Astrocyte of the cerebellum (primary cell): ENCODE data around the gene FBXW5.
A peak's percentile ranks its signal among the peaks of the same experiment; 100 is the strongest.

Experiments used
- DNase-seq: peaks from one replicate; pipeline ENCODE4 v3.0.0-alpha.2; 2011; ENCODE audit warnings: low read depth
- H3K4me3 ChIP-seq: 2 replicates; pipeline ENCODE4 v1.5.1; 2011; ENCODE audit warnings: mild to moderate bottlenecking, low read depth, low read length, moderate library complexity
- in situ Hi-C: cut with HindIII; loops from 2 replicates; pipeline ENCODE4 v1.10.0; 2017; ENCODE audit warnings: low sequenced_read_pairs
- TF ChIP-seq, protein P1 (sequence below): IDR thresholded peaks from 2 replicates; pipeline ENCODE4 v1.5.1; 2012; ENCODE audit warnings: low read length, low read depth, moderate library complexity, mild to moderate bottlenecking; ENCODE audit errors: missing control alignments

Gene FBXW5

DNA sequence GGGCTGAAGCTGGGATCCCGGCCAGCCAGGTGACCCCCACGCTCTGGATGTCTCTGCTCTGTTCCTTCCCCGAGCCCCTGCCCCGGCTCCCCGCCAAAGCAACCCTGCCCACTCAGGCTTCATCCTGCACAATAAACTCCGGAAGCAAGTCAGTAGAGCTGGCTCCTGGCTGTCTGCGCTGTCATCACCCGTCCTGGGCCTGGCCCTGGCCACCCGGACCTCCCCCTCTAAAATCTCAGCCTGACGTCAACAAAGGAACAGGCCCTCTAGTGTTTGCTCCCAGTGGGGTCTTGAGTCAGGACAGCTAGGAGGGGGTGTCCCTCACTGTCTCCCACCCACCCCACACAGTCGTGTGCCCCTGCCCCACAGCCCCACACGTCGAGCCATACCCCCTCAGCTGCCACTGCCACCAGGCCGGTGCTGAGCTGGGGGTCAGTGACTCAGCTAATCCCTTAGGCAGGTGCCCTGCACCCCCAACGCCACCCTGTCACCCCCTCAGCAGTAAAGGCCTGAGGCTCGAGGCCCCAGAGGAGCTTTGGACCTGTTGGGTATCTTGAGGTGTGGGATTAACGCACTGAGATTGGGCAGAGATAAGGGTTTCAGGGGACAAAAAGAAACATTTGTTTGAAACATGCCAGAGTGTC, 37.2 kb upstream of the FBXW5 start:
- in situ Hi-C loops: no loop called here
- no peak for DNase-seq
- TF ChIP-seq, protein P1, sequence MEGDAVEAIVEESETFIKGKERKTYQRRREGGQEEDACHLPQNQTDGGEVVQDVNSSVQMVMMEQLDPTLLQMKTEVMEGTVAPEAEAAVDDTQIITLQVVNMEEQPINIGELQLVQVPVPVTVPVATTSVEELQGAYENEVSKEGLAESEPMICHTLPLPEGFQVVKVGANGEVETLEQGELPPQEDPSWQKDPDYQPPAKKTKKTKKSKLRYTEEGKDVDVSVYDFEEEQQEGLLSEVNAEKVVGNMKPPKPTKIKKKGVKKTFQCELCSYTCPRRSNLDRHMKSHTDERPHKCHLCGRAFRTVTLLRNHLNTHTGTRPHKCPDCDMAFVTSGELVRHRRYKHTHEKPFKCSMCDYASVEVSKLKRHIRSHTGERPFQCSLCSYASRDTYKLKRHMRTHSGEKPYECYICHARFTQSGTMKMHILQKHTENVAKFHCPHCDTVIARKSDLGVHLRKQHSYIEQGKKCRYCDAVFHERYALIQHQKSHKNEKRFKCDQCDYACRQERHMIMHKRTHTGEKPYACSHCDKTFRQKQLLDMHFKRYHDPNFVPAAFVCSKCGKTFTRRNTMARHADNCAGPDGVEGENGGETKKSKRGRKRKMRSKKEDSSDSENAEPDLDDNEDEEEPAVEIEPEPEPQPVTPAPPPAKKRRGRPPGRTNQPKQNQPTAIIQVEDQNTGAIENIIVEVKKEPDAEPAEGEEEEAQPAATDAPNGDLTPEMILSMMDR: no peak
- H3K4me3 ChIP-seq: no peak overlapping the region

DNA sequence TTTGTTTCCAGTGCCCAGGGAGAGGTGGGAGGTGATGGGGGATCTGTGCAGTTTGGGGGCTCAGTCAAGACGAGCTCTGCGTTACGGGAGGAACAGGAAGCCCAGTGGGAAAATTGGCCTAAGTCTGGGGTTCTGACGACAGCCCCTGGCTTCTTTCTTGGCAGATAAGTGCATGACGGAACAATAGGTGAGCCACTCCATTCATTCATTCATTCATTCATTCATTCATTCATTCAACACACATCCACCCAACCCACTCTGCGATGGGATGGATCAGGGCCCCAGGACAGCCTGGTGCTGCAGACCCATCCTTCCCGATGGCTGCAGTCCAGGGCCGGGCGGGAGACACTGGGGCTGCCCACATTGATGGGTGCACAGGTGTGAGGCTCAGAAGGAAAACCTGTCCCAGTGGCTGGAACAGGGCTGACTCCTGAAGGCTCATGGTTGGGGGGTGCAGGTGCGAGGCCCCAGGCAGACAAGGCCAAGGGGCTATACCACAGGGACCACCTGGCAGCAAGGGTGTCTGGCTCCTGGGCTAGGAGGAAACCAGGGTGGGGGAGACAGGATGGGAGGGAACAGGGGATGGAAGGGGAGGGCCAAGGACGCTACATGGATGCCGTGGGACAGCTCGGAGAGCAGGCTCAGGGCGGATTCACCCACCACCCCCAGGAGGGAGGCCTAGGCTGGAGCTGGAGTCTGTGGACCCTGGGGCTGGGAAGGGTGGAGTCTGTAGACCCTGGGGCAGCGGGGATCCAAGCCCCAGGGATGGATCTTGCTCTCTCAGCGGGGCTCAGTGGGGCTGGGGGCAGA, 36.3 kb upstream of the FBXW5 start:
- no peak overlapping the region for H3K4me3 ChIP-seq

DNA sequence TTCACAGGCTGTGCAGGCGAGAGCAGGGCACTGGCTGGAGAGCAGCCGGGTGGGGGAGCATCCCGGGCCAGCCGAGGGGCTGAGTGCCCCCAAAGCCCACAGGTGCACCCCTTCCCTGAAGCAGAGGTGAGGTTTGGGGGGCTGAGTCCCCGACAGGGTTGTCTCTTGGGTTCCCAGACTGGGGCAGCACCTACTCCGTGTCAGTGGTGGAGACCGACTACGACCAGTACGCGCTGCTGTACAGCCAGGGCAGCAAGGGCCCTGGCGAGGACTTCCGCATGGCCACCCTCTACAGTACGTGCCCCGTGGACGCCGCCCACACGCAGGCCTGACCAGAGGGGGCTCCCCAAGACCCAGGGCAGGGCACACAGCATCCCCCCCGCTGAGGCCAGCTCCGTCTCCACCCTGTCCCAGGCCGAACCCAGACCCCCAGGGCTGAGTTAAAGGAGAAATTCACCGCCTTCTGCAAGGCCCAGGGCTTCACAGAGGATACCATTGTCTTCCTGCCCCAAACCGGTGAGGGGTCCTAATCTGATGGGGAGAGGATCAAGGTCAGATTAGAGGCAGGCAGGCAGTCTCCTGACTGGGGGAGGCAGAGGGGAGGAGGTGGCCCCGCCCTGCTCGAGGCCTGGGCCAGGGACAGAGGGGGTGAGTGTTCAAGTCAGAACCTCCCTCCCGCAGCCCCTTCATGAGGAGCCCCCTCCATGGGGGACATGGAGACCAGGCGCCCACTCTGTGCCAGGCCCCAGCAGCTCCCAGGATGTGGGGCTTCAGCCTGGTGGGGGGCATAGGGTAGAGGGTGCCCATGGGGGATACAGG, 35.4 kb upstream of the FBXW5 start:
- TF ChIP-seq, protein P1: no peak
- in situ Hi-C loops: no loop called here
- H3K4me3 ChIP-seq: no peak overlapping the region

More for the DNA sequence above, 36.3 kb upstream of the FBXW5 start:
- DNase-seq: no peak
- in situ Hi-C loops: no loop called here
- TF ChIP-seq, protein P1: no peak

DNA sequence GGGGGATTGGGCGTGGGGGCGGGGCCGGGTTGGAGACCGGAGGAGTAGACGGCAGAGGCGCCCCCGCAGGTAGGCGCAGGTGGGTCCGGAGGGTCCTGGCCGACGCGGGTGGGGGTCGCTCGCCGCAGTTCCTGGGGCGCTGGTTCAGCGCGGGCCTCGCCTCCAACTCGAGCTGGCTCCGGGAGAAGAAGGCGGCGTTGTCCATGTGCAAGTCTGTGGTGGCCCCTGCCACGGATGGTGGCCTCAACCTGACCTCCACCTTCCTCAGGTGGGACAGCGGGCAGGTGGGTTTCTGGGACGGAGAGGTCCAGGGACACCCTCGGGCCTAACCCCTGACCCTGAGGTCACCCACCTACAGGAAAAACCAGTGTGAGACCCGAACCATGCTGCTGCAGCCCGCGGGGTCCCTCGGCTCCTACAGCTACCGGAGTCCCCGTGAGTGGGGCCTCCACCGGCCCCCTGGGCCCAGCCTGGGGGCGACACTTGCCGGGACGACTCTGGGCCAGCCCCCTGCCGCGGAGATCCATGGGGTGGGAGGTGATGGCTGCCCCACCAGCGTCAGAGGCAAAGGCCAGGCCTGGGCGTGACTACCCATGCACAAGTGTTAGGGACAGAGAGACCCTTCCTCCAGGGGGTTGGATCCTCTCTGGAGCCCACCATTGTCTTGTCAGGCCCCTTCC, 34.5 kb upstream of the FBXW5 start:
- no peak for DNase-seq
- in situ Hi-C loops: no loop called here
- TF ChIP-seq, protein P1: no peak
- H3K4me3 ChIP-seq: no peak overlapping the region

More for the DNA sequence above, 35.4 kb upstream of the FBXW5 start:
- no peak for DNase-seq

DNA sequence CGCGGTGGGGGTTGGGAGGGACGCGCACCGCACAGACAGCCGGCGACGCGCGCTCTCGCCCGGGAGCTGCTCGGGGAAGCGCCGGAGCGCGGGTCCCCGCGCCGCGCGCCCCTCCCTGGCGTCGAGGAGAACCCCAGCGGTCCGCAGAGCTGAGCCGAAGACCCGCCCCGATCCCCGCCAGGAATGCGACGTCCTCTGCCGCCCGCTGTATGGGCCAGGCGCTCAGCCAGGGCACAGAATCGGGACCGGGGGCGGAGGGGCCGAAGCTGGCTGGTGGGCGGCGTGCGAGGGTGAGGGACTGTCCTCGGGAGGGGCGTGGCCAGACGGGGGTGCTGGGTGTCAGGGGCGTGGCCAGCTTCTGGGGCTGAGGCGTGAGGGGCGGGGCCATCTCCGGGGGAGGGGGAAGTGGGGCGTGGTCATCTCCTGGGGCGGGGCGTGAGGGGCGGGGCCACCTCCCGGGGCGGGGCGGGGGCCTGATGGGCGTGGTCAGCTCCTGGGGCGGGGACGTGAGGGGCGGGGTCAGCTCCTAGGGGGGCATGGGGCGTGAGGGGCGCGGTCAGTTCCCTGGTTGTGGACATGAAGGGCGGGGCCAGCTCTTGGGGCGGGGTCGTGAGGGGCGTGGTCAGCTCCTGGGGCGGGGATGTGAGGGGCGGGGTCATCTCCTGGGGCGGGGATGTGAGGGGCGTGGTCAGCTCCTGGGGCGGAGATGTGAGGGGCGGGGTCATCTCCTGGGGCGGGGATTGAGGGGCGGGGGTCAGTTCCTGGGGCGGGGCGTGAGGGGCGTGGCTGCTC, 33.7 kb upstream of the FBXW5 start:
- peak overlapping the region; percentile 40 for H3K4me3 ChIP-seq

More for the DNA sequence above, 33.7 kb upstream of the FBXW5 start:
- in situ Hi-C loops: no loop called here
- DNase-seq: no peak
- TF ChIP-seq, protein P1: no peak
